ENCODE measurements around the gene PP2D1. TPM values are rescaled to one million over a fixed set of nuclear protein-coding genes. Genes with fewer than 3 reads are reported as not detected.

PP2D1 gene
- polyA plus RNA-seq, 2 of the 4 experiments (the other 2 are of a cell fraction) = not detected

- TF ChIP-seq, protein P1, sequence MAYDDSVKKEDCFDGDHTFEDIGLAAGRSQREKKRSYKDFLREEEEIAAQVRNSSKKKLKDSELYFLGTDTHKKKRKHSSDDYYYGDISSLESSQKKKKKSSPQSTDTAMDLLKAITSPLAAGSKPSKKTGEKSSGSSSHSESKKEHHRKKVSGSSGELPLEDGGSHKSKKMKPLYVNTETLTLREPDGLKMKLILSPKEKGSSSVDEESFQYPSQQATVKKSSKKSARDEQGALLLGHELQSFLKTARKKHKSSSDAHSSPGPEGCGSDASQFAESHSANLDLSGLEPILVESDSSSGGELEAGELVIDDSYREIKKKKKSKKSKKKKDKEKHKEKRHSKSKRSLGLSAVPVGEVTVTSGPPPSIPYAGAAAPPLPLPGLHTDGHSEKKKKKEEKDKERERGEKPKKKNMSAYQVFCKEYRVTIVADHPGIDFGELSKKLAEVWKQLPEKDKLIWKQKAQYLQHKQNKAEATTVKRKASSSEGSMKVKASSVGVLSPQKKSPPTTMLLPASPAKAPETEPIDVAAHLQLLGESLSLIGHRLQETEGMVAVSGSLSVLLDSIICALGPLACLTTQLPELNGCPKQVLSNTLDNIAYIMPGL (CRISPR knock-in tag; IDR thresholded peaks at IDR 0.05; ENCODE audit: borderline replicate concordance) = no peak
- TF ChIP-seq HES2 (IDR thresholded peaks at IDR 0.05) = peak; percentile 88
- TF ChIP-seq HDAC2 (IDR thresholded peaks at IDR 0.05) = no peak
- peak; percentile 98 for TF ChIP-seq FOSL2 (IDR thresholded peaks at IDR 0.05)
- TF ChIP-seq FOSL2 (CRISPR knock-in tag; IDR thresholded peaks at IDR 0.05) = peak; percentile 98
- peak; percentile 10 to 44; a peak in 4 of 5 replicates for TF ChIP-seq RAD21 (conservative IDR thresholded peaks at IDR 0.05 in 1 of 2, IDR thresholded peaks at IDR 0.05 in 1 of 2)
- no peak for TF ChIP-seq ZC3H11A (IDR thresholded peaks at IDR 0.05)
- TF ChIP-seq EHMT2 (IDR thresholded peaks at IDR 0.05; ENCODE audit: low read depth) = no peak
- TF ChIP-seq SMC3 (IDR thresholded peaks at IDR 0.05) = 0 out of 3 replicates have a peak, but pooled peaks have one; percentile 22
- no peak for TF ChIP-seq REST (IDR thresholded peaks at IDR 0.05)
These were observed 42.5 kb upstream of the PP2D1 start (continued) for GRCh38 chr3:20054549-20054987.

DNA sequence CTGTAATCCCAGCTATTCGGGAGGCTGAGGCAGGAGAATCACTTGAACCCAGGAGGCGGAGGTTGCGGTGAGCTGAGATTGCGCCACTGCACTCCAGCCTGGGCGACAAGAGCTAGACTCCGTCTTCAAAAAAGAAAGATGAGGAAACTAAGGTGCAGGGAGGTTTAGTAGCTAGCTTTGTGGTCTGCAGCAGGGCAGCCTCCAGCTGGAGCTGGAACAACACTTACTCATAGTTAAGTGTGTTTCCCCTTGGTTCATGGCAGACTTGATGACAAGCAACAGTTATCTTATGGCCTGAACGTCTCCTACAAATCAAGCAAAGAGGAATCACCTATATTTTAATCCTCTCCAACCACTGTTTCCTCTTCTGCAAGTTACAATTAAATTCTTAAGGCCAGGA, 40.8 kb upstream of the PP2D1 start:
- DNase-seq (ENCODE audit: low read depth in 1 of 2, low spot score in 1 of 2) (no peak), ATAC-seq (no peak), FAIRE-seq (no peak)
- Histone ChIP-seq H3K27ac (peak overlapping the region in 1 of 2 experiments; percentile 63; a peak in 3 of 6 replicates), H3K9me3 (no peaks in the 10 kb centered on the region), H3K4me3 (no peak overlapping the region), H3K4me1 (peaks cover 37% of the 10 kb centered on the region), H3K4me2 (no peak overlapping the region)
- no peak for TF ChIP-seq SREBF2 (IDR thresholded peaks at IDR 0.05)
- TF ChIP-seq REST (IDR thresholded peaks at IDR 0.05) = no peak
- no peak for TF ChIP-seq BHLHE40 (IDR thresholded peaks at IDR 0.05; ENCODE audit: low read depth, low read length)
- no peak for TF ChIP-seq NPAS2 (CRISPR knock-in tag; IDR thresholded peaks at IDR 0.05; ENCODE audit: borderline replicate concordance)
- WGBS (ENCODE audit: missing lambda C conversion rate) = 88% methylated on average over 7 of the region's 7 CpGs
- POLR2A ChIA-PET = no interaction called here
- CTCF ChIA-PET = no interaction called here
